GM13976 (cell line): ENCODE data around the gene SYNGR3.

ENCODE experiments used
- DNase-seq: peaks from one replicate; pipeline ENCODE4 v3.0.0; 2012; ENCODE audit warnings: low spot score
- CTCF ChIP-seq: IDR thresholded peaks from 2 replicates; pipeline ENCODE4 v1.5.1; 2012; ENCODE audit warnings: borderline replicate concordance, mild to moderate bottlenecking; ENCODE audit not compliant: insufficient read depth; ENCODE audit errors: extremely low read depth, missing control alignments, control extremely low read depth
- in situ Hi-C: fragments of 300-500 bp; cut with MboI; formaldehyde crosslinking; loops from one replicate; pipeline ENCODE4 v1.12.0; 2022; ENCODE audit warnings: low sequenced_read_pairs, mixed read lengths, inconsistent platforms; ENCODE audit not compliant: unreplicated experiment

The SYNGR3 gene

DNA sequence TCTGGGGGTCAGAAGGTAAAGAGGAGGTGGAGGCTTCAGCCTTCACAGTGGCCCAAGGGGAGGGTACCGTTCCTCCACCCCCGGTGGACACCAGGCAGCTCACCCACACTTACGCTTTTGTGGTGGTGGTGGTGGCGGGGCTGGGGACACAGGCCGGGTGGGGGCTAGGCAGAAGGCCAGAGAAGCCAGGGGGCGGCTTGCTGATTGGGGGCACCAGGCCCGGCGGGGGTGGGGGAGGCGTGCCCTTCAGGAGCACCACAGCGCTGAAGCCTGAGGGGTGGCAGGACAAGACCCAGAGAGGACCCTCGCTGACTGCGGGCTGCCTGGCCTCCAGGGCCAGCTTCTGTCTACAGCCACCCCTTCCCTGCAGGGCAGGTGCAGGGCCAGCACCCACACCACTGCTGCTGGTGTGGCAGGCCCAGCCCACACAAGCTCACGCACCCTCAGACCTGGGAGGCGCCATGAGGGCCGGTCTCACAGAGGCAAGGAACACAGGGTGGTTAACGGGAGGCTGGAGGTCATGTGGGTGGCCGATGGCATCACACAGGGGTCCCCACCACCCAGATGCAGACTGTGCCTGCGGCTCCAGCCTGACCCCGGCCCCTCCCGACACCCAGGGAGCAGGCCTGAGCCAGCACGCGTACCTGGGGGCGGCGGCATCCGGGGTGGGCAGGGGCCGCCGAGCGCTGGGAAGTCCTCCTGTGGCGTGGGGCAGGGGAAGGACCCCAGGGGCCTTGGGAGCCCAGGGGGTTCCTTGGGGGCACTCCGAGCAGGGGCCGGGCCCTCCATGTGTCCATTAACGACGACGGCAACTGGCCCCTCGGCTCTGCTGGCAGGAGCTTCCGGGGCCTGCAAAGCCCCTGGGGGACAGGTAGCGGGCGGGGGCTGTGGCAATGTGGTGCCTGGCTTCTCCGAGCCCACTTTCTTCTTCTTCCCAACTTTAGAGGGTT, 9.4 kb downstream of the SYNGR3 start:
- in situ Hi-C loops, result no loop called here
- no peak for DNase-seq
- TF ChIP-seq CTCF, result no peak

- no peak for TF ChIP-seq CTCF
Observed at GRCh38 chr16:1999866-2000514, 10.2 kb downstream of the SYNGR3 start.

GRCh38 chr16:2001035-2001434, 11.3 kb downstream of the SYNGR3 start:
- no peak for TF ChIP-seq CTCF
- in situ Hi-C loops, result loop anchor here (25.0 kb wide), 1 partner anchor 486 kb away; the partner anchor contains the start of gene TBC1D24
- no peak for DNase-seq

More at GRCh38 chr16:1999866-2000514, 10.2 kb downstream of the SYNGR3 start:
- DNase-seq, result no peak
- in situ Hi-C loops, result loop anchor here (25.0 kb wide), 1 partner anchor 487 kb away; the partner anchor contains the start of gene TBC1D24

GRCh38 chr16:2001456-2002355, 11.9 kb downstream of the SYNGR3 start:
- no peak for TF ChIP-seq CTCF
- no peak for DNase-seq
- in situ Hi-C loops, result loop anchor here (25.0 kb wide), 1 partner anchor 486 kb away; the partner anchor contains the start of gene TBC1D24

GRCh38 chr16:2002406-2003230, 12.8 kb downstream of the SYNGR3 start:
- DNase-seq, result no peak
- in situ Hi-C loops, result loop anchor here (25.0 kb wide), 1 partner anchor 485 kb away; the partner anchor contains the start of gene TBC1D24
- no peak for TF ChIP-seq CTCF
